GM12864 (cell line): ENCODE measurements around the gene EZR.

ENCODE experiments used
- DNase-seq: peaks from one replicate; pipeline ENCODE4 v3.0.0-alpha.2; 2011; ENCODE audit warnings: low read depth
- H3K4me3 ChIP-seq: 2 replicates; pipeline ENCODE4 v1.5.1; 2011; ENCODE audit warnings: mild to moderate bottlenecking, low read depth, low read length, control low read depth
- TF ChIP-seq, protein P1 (sequence below): IDR thresholded peaks from 2 replicates; pipeline ENCODE4 v1.5.1; 2011; ENCODE audit warnings: low read depth, mild to moderate bottlenecking, moderate library complexity, low read length, control low read depth, inconsistent platforms; ENCODE audit errors: missing control alignments

Gene EZR

DNA sequence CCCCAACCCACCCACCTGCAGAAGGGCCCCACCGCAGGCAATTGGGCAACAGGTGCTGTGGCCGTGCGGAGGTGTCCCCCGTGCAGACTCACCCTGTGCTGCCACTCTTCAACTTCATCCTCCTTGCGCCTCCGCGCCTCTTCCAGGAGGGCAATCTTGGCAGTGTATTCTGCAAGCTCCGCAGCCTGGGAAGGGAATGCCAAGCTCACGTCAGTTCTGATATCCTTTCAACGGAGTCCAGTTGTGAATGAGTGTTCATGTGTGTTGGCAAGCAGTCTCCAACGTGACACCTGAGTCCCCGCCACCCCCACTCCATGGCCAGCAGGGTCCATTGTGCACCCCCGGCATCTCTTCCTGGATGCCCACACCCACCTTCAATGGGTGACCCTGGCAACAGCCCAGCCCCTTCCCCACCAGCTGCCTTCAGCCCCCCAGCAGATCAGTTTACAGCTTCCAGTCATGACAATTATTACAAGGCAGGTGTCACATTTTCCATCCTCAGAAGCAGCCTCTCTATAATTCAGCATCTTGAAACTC, 49.9 kb downstream of the EZR start:
- no peak for DNase-seq

DNA sequence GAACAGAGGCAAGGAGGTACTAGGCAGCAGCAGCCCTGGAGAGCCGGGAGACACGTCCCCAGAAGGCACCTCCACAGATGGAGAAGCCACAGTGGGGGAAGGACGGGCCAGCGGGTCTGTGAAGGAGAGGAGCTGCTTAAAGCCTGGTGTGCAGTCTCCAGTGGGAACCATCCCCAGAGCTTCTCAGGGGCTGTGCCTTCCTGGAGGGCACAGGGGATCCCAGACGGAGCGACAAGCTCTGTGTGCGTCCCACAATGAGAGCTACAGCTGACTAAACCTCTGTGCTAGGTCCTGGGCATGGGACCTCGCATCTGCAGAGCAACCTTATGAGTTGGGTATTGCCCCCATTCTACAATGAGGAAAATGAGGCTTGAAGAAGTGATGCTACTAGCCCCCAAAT, 50.7 kb downstream of the EZR start:
- TF ChIP-seq, protein P1, sequence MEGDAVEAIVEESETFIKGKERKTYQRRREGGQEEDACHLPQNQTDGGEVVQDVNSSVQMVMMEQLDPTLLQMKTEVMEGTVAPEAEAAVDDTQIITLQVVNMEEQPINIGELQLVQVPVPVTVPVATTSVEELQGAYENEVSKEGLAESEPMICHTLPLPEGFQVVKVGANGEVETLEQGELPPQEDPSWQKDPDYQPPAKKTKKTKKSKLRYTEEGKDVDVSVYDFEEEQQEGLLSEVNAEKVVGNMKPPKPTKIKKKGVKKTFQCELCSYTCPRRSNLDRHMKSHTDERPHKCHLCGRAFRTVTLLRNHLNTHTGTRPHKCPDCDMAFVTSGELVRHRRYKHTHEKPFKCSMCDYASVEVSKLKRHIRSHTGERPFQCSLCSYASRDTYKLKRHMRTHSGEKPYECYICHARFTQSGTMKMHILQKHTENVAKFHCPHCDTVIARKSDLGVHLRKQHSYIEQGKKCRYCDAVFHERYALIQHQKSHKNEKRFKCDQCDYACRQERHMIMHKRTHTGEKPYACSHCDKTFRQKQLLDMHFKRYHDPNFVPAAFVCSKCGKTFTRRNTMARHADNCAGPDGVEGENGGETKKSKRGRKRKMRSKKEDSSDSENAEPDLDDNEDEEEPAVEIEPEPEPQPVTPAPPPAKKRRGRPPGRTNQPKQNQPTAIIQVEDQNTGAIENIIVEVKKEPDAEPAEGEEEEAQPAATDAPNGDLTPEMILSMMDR: no peak
- no peak for DNase-seq
- H3K4me3 ChIP-seq: no peak overlapping the region

More for the DNA sequence above, 49.9 kb downstream of the EZR start:
- TF ChIP-seq, protein P1: no peak
- no peak overlapping the region for H3K4me3 ChIP-seq

DNA sequence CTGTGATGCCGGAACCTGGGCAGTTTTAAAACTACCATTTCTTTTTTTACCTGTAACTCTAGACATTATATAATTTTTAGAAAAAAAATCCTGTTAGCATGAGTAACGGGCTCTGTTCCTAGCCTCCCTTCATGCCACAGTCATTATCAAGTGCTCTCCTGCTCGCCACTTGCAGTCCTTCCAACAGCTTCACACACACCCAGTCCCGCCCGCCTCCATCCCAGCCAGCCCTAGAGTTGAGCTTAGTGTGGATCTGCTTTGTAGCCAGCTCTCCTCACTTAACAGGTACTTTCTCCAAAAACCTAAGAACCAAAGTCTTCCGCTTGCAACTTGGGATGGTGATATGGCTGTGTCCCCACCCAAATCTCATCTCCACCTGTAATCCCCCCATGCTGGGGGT, 51.5 kb downstream of the EZR start:
- TF ChIP-seq, protein P1: no peak
- H3K4me3 ChIP-seq: no peak overlapping the region
- DNase-seq: no peak

DNA sequence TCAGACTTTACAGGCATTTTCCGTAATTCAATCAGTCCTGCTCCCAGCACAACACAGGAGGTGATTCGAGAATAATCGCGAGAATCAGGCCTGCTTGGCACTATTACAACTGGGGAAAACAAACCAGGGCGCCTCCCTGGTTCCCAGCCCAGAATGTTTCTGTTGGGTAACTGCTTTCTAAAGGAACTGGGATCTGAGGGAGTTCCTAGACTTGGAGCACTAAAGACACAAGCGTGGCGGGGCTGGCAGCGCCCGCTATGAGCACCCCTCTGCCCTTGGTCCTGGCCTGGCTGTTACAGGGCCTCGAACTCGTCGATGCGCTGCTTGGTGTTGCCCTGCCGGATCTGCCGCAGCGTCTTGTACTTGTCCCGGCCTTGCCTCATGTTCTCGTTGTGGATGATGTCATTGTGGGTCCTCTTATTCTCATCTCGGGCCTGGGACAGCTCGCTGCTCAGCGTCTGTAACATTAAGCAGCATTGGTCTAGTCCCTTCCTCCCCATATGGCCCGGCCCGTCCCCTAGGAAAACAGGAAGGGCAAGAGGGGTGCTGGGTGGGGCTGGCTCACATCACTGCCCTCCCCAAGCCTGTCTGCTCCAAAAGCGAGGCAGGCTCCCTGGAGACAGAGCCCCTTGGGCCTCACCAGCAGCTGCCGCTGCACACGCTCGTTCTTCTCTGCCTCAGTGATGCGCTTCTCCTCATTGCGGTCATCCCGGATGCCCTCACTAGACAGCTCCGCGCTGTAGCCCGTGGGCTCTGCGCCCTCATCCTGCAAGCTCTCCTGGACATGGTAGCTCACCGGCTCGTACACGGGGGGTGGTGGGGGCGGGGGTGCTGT, 52.3 kb downstream of the EZR start:
- TF ChIP-seq, protein P1: no peak
- H3K4me3 ChIP-seq: no peak overlapping the region
- no peak for DNase-seq

DNA sequence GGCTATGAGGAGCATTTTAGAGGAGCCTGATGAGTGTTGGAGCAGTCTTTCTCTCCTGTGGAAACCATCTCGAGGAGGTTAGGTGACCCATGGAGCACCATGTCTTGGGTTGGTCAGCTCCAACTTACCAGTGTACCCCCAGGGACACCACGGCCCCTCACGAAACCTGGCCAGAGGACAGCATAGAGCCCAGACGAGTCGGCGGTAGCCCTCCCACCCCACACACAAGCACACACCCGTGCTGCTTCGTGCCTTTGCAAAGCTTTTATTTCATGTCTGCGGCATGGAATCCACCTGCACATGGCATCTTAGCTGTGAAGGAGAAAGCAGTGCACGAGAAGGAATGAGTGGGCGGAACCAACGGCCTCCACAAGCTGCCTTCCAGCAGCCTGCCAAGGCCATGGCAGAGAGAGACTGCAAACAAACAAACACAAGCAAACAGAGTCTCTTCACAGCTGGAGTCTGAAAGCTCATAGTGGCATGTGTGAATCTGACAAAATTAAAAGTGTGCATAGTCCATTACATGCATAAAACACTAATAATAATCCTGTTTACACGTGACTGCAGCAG, 53.6 kb downstream of the EZR start:
- TF ChIP-seq, protein P1: no peak
- DNase-seq: no peak
- H3K4me3 ChIP-seq: no peak overlapping the region

DNA sequence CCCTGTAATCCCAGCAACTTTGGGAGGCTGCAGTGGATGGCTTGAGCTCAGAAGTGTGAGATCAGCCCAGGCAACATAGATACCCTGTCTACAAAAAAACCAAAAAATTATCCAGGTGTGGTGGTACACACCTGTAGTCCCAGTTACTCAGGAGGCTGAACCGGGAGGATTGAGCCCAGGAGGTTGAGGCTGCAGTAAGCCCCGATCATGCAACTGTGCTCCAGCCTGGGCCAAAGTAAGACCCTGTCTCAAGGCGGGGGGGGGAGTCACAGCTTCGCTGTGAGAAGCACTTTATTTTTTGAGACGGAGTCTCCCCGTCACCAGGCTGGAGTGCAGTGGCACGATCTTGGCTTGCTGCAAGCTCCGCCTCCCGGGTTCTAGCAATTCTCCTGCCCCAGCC, 54.2 kb downstream of the EZR start:
- TF ChIP-seq, protein P1: no peak
- no peak for DNase-seq
- no peak overlapping the region for H3K4me3 ChIP-seq
